Erythroblast (primary cell): ENCODE results near the gene SLC35F4.

Experiments used
- GATA1 ChIP-seq: IDR thresholded peaks from 2 replicates; pipeline ENCODE4 v1.6.1; 2011; ENCODE audit warnings: low read depth, mild to moderate bottlenecking, control low read depth, low read length, moderate library complexity
- POLR2A ChIP-seq: IDR thresholded peaks from 2 replicates; pipeline ENCODE4 v1.6.1; 2011; ENCODE audit warnings: mild to moderate bottlenecking, low read length

- TF ChIP-seq POLR2A (no peak), GATA1 (no peak)
Observed at GRCh38 chr14:57769863-57770523, 95.9 kb downstream of the SLC35F4 start.
